Suppressor macrophage treated with lipopolysaccharide for 4 hours (primary cell): ENCODE data around the gene GSDMA.

Source experiments
- DNase-seq: peaks from one replicate; pipeline ENCODE4 v3.0.0-alpha.2; 2020

The GSDMA gene

DNA sequence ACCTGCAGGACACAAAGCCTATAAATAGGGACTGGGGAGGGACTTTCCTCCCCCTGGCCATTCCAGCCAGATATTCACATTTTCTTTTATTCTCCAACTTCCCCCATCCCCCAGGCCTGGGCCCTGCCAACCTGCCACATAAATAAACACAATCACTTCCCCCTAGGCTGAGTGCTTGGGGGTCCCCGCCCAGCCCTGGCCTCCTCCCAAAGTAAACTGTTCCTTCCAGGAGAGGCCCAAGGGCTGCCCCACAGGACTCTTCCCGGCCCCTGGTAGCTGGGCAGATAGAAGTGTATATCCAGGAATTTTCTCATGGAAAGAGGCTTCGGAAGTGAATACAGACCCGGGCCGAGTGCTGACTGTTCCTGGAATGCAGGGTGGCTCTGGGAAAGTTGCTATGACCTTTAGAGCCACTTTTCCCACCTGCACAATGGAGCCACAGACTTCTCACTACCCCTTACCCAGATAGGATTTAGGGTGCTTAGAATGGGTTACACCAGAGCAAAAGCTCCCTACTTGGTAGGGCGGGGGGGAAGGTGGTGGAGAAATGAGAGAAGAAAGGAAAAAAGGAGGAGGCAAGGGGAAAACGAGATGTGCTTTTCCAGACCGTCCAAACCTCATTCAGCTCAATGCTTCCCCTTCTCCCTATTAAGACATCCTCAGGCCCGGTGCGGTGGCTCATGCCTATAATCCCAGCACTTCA, 60.9 kb downstream of the GSDMA start:
- no peak for DNase-seq

DNA sequence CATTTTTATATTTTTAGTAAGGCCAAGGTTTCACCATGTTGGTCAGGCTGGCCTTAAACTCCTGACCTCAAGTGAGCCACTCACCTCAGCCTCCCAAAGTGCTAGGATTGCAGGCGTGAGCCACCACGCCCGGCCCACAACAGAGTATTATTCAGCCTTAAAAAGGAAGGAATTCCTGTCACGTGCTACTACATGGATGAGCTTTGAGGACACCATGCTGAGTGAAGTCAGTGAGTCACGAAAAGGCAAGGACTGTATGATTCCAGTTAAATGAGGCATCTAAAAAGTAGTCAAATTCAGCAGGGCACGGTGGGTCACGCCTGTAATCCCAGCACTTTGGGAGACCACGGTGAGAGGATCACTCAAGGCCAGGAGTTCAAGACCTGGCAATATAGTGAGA, 62.1 kb downstream of the GSDMA start:
- no peak for DNase-seq

DNA sequence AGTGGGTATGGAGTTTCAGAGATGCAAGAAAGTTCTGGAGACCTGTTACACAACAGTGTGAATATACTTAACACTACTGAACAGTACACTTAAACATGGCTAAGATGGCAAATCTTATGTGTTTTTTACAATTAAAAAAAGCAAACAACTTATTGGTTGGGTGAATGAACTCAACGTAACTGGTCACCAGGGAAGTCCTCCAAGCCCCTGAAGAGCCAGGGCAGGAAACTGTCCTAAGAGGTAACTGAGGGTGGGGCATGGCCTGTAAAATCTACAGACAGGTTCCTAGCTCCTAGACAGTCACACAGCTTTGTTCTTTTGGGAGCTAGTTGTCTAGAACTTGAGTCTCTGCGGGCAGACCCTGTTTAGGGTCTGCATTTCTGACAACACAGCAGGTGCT, 62.8 kb downstream of the GSDMA start:
- DNase-seq: no peak

DNA sequence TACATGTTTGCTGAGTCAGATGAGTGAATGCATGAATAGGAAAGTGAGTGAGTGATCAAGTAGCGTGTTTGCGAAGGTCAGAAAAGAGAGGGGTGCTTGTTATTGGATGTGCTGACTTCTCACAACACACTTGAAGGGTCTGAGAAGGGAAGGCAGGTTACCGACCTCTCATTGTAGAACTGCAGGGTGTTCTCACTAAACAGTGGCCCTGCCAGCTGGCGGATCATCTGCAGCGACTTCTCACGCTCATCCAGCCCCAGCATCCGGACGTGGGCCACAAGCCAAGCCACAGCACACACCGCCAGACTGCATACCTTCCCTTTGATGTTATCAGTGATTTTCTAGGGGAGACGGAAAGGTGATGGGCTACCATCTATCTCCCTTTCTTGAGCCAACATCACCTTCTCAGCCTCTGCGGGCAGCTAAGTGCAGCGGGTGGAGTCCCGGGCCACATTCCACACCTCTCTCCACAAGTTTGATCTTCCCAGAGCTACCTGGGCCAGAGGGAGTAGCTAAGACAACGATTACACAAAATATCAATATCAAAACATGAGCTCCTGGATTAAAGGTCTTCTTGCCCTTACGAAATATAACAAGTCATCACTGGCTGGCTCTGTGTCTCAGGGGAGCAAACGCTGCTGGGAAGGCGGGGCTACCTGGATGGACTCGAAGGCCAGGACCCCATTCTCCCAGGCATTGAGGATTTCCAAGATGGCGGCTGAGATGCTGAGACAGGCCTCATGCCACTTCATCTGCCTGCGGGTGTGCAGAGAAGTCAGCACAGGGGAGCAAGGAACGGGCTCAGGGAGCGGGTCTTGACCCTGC, 63.4 kb downstream of the GSDMA start:
- no peak for DNase-seq

DNA sequence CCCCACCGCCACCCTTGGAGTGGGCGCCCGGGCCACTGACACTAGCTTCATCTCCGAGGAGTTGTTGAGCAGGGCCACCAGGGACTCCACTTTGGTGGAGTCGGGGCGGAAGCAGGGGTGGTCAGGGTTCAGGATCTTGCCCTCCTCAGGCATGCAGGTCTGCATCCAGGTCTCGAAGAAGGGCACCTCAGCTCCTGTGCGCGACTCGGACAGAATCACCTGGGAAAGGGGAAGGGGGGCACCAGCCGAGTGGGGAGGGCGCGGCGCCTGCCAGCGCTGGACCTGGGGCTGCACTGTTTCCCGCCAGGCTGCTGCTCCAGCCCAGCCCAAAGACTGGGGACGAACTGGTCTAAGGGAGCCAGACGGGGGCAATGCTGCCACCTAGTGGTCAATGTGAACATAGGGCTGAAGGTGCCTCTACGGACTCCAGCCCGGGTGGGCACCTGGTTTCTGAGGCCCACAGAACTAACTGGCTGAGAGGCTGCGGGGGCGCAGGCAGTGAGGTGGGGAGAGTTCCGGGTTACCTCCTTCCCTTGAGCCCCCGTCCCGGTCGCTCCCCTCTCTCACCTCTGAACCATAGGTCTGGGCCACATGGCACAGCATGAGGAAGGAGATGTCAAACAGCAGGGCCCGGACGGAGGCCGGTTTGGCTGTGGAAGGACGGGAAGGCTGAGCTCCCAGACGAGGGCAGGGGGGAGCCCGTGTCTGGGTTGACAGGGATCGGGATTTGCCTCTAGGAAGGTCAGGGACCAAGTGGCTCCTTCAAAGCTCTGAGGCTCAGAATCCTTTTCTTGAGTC, 64.2 kb downstream of the GSDMA start:
- DNase-seq: peak; percentile 87
